H1 (cell line): ENCODE measurements around the gene DNAJC6. TPM values are rescaled to one million over a fixed set of nuclear protein-coding genes. Genes with fewer than 3 reads are reported as not detected.

ENCODE experiments used
- CTCF ChIA-PET: fragments of 300-600 bp; sonication (Branson Sonifier 250); formaldehyde crosslinking; loops from one replicate; lab custom pipeline; 2021; ENCODE audit not compliant: partially characterized antibody; lab: Charles Lee
- POLR2A ChIA-PET: fragments of 300-600 bp; sonication (Branson Sonifier 250); formaldehyde crosslinking; loops from one replicate; lab custom pipeline; 2021; ENCODE audit warnings: inconsistent platforms; ENCODE audit not compliant: partially characterized antibody; lab: Charles Lee
- DNase-seq, 2 experiments: peaks; one replicate each; pipeline versions ENCODE4 v3.0.0 to v3.0.0-alpha.2; 2010 to 2022; ENCODE audit warnings: low spot score in 2 of 2, low read depth in 1 of 2, mixed read lengths in 1 of 2
- FAIRE-seq: peaks from 2 replicates; lab custom pipeline; 2011; peaks lifted over from hg19 to GRCh38; lab: Jason Lieb, UNC
- H2AFZ ChIP-seq: 2 replicates; pipeline ENCODE4 v1.8.1; 2012; ENCODE audit warnings: low read length, inconsistent platforms
- H2AK5ac ChIP-seq: 2 replicates; pipeline ENCODE4 v1.6.1; 2013; ENCODE audit warnings: low read depth, low read length
- H2BK120ac ChIP-seq: replicated peaks from 2 replicates; pipeline ENCODE3; 2013; ENCODE audit warnings: low read depth, low read length, inconsistent platforms
- H2BK12ac ChIP-seq: 2 replicates; pipeline ENCODE4 v1.6.1; 2013; ENCODE audit warnings: low read depth, low read length
- H2BK15ac ChIP-seq: 2 replicates; pipeline ENCODE4 v1.6.1; 2013; ENCODE audit warnings: low read length
- H2BK20ac ChIP-seq: 2 replicates; pipeline ENCODE4 v1.6.1; 2013; ENCODE audit warnings: low read length
- H2BK5ac ChIP-seq: 2 replicates; pipeline ENCODE4 v1.6.1; 2013; ENCODE audit warnings: low read depth, low read length
- H3K14ac ChIP-seq: 2 replicates; pipeline ENCODE4 v1.6.1; 2013; ENCODE audit warnings: inconsistent platforms; ENCODE audit not compliant: insufficient read length
- H3K18ac ChIP-seq: 2 replicates; pipeline ENCODE4 v1.6.1; 2013; ENCODE audit warnings: low read length; ENCODE audit errors: extremely low read depth
- H3K23ac ChIP-seq: 2 replicates; pipeline ENCODE4 v1.6.1; 2013; ENCODE audit warnings: inconsistent platforms; ENCODE audit not compliant: insufficient read length
- H3K23me2 ChIP-seq: 2 replicates; pipeline ENCODE4 v1.6.1; 2013; ENCODE audit warnings: low read depth, low read length
- H3K27ac ChIP-seq: 2 replicates; pipeline ENCODE4 v1.6.1; 2011; ENCODE audit warnings: low read depth, low read length, inconsistent platforms
- H3K27me3 ChIP-seq, 4 experiments: replicated peaks in 1 of 4; 1 replicate in 1 of 4; 2 replicates in 3 of 4; pipeline versions ENCODE4 v1.6.1 to v1.8.1; 2011 to 2013; ENCODE audit warnings: low read length in 3 of 4, mild to moderate bottlenecking in 3 of 4, inconsistent platforms in 2 of 4, mixed read lengths in 2 of 4, moderate library complexity in 1 of 4; ENCODE audit not compliant: control insufficient read depth in 3 of 4, insufficient read depth in 3 of 4; ENCODE audit errors: extremely low read depth in 1 of 4
- H3K36me3 ChIP-seq, 4 experiments: 2 replicates each; pipeline versions ENCODE4 v1.6.1 to v1.8.1; 2011 to 2013; ENCODE audit warnings: mild to moderate bottlenecking in 4 of 4, low read length in 3 of 4, moderate library complexity in 2 of 4, control low read depth in 1 of 4, inconsistent platforms in 1 of 4; ENCODE audit not compliant: insufficient read depth in 4 of 4, control insufficient read depth in 2 of 4
- H3K4ac ChIP-seq: replicated peaks from 2 replicates; pipeline ENCODE3; 2013; ENCODE audit warnings: low read length, low read depth, mixed read lengths, inconsistent platforms; ENCODE audit not compliant: insufficient read length
- H3K4me1 ChIP-seq, 4 experiments: replicated peaks in 1 of 4; 1 replicate in 1 of 4; 2 replicates in 3 of 4; pipeline versions ENCODE4 v1.6.1 to v1.8.1; 2011 to 2013; ENCODE audit warnings: low read length in 3 of 4, inconsistent platforms in 2 of 4, mixed read lengths in 1 of 4; ENCODE audit not compliant: insufficient read depth in 4 of 4, control insufficient read depth in 3 of 4
- H3K4me2 ChIP-seq, 2 experiments: 2 replicates each; pipeline versions ENCODE4 v1.6.1 to v1.8.1; 2011 to 2013; ENCODE audit warnings: low read depth in 2 of 2, low read length in 2 of 2, control low read depth in 1 of 2, inconsistent platforms in 1 of 2, mild to moderate bottlenecking in 1 of 2; ENCODE audit not compliant: insufficient read depth in 1 of 2
- H3K4me3 ChIP-seq, 4 experiments: fragments of 200-600, 300-600 bp in 1 of 4; sonication (generic), shearing (Covaris generic), sonication (Bioruptor Twin) in 1 of 4; 2 replicates each; pipeline versions ENCODE4 v1.5.1 to v1.8.1; 2011 to 2016; ENCODE audit warnings: low read length in 4 of 4, low read depth in 3 of 4, control low read depth in 2 of 4, inconsistent platforms in 2 of 4, mild to moderate bottlenecking in 2 of 4, mixed read lengths in 1 of 4, moderate library complexity in 1 of 4; ENCODE audit not compliant: insufficient read depth in 2 of 4; ENCODE audit errors: extremely low read depth in 1 of 4
- H3K56ac ChIP-seq: replicated peaks from 2 replicates; pipeline ENCODE3; 2013; ENCODE audit warnings: low read depth, mild to moderate bottlenecking, mixed read lengths, low read length, inconsistent platforms; ENCODE audit not compliant: insufficient read length
- H3K79me1 ChIP-seq: 2 replicates; pipeline ENCODE4 v1.6.1; 2013; ENCODE audit warnings: low read depth, low read length, control low read depth
- H3K79me2 ChIP-seq, 2 experiments: 2 replicates each; pipeline versions ENCODE4 v1.6.1 to v1.8.1; 2012 to 2013; ENCODE audit warnings: low read length in 2 of 2, mild to moderate bottlenecking in 2 of 2, inconsistent platforms in 1 of 2; ENCODE audit not compliant: insufficient read depth in 2 of 2, control insufficient read depth in 1 of 2
- H3K9ac ChIP-seq, 4 experiments: replicated peaks in 1 of 4; 1 replicate in 1 of 4; 2 replicates in 3 of 4; pipeline versions ENCODE4 v1.6.1 to v1.8.1; 2011 to 2013; ENCODE audit warnings: low read depth in 3 of 4, low read length in 3 of 4, control low read depth in 2 of 4, mild to moderate bottlenecking in 2 of 4, moderate library complexity in 2 of 4, inconsistent platforms in 1 of 4; ENCODE audit errors: extremely low read depth in 1 of 4
- H3K9me3 ChIP-seq, 2 experiments: 2 replicates each; pipeline versions ENCODE4 v1.6.1 to v1.8.1; 2012 to 2013; ENCODE audit warnings: mild to moderate bottlenecking in 2 of 2, moderate library complexity in 2 of 2, control low read depth in 1 of 2, inconsistent platforms in 1 of 2, low read depth in 1 of 2, low read length in 1 of 2, mixed read lengths in 1 of 2; ENCODE audit not compliant: insufficient read depth in 2 of 2
- H4K20me1 ChIP-seq, 2 experiments: replicated peaks in 1 of 2; 2 replicates each; pipeline versions ENCODE3 to v1.8.1; 2011 to 2013; ENCODE audit warnings: inconsistent platforms in 2 of 2, low read length in 2 of 2, mild to moderate bottlenecking in 1 of 2; ENCODE audit not compliant: insufficient read depth in 2 of 2, control insufficient read depth in 1 of 2
- H4K5ac ChIP-seq: 2 replicates; pipeline ENCODE4 v1.6.1; 2013; ENCODE audit warnings: low read length, low read depth, mixed read lengths, inconsistent platforms; ENCODE audit not compliant: insufficient read length
- H4K8ac ChIP-seq: 2 replicates; pipeline ENCODE4 v1.8.0; 2013; ENCODE audit warnings: mild to moderate bottlenecking, moderate library complexity, low read length, inconsistent platforms; ENCODE audit not compliant: insufficient read depth; ENCODE audit errors: extremely low read depth
- H4K91ac ChIP-seq: replicated peaks from 2 replicates; pipeline ENCODE3; 2013; ENCODE audit warnings: low read length, mixed read lengths, inconsistent platforms; ENCODE audit not compliant: insufficient read length
- CREB1 ChIP-seq: IDR thresholded peaks from 2 replicates; pipeline ENCODE4 v1.6.1; 2012; ENCODE audit warnings: inconsistent platforms
- RNF2 ChIP-seq: fragments of 200-900, 300-1000 bp; sonication (generic); IDR thresholded peaks from 2 replicates; pipeline ENCODE4 v1.7.1; 2016; ENCODE audit warnings: borderline replicate concordance, low read depth, mild to moderate bottlenecking, antibody characterized with exemption, low read length; ENCODE audit not compliant: poor library complexity, severe bottlenecking; ENCODE audit errors: missing control alignments
- SP1 ChIP-seq: IDR thresholded peaks from 2 replicates; pipeline ENCODE4 v1.6.1; 2011; ENCODE audit warnings: low read depth, low read length
- TAF7 ChIP-seq: optimal IDR thresholded peaks from 2 replicates; pipeline ENCODE3; 2011; ENCODE audit warnings: low read depth, mild to moderate bottlenecking, inconsistent platforms, low read length, moderate library complexity, borderline replicate concordance
- WGBS, 2 experiments: shearing (Covaris generic) in 1 of 2; methylation state at CpG; one replicate each; pipeline versions ENCODE4 v1.1.6 to v1.1.7; 2013 to 2015; ENCODE audit warnings: low lambda C conversion rate in 2 of 2, mixed read lengths in 2 of 2, inconsistent platforms in 1 of 2, low coverage in 1 of 2, missing lambda C conversion rate in 1 of 2; ENCODE audit not compliant: insufficient replicate concordance in 2 of 2, insufficient coverage in 1 of 2, insufficient read length in 1 of 2; ENCODE audit errors: extremely low coverage in 1 of 2, missing lambda C conversion rate in 1 of 2; 5-methylcytosine and 5-hydroxymethylcytosine counted together
- polyA plus RNA-seq, 7 experiments: library from polyadenylated mRNA; depleted of rRNA in 3 of 7; stranded (reverse) in 5 of 7; unstranded in 2 of 7; fragments of >200 nt in 5 of 7; fragments of 200-250 nt in 2 of 7; gene quantifications; 1 replicate in 5 of 7; 2 replicates in 1 of 7; 4 replicates in 1 of 7; pipeline versions ENCODE4 v1.2.1 to v1.2.3, GENCODE V29; 2011 to 2013; ENCODE audit warnings: missing spikeins in 2 of 7, mixed read lengths in 2 of 7
- total RNA-seq: library from RNA; stranded (reverse); fragmentation: NEBNext Ultra II Directional; extraction: Animal tissue kit (Norgen Biotek cat#: 25700); gene quantifications from 2 replicates; pipeline ENCODE4 v1.2.1, GENCODE V29; 2021

DNAJC6 gene
- total and polyA plus RNA-seq, 2 of the 8 experiments (the other 6 are each of a cell fraction or from before 2014, with no cell fraction given) = 1.6 to 3.0 TPM

- Histone ChIP-seq H4K91ac (no peak overlapping the region), H3K79me1 (no peaks in the 10 kb centered on the region), H3K79me2 (no peaks in the 10 kb centered on the region), H3K36me3 (no peaks in the 10 kb centered on the region), H3K56ac (no peak overlapping the region), H3K4ac (no peak overlapping the region), H2BK20ac (no peak overlapping the region), H3K27me3 (no peaks in the 10 kb centered on the region), H3K23ac (no peak overlapping the region), H3K14ac (no peak overlapping the region), H2BK5ac (no peak overlapping the region), H3K4me1 (peaks cover 0 to 6% (median 0%) of the 10 kb centered on the region in 4 experiments; a peak in 1 of 7 replicates), H3K4me3 (no peak overlapping the region), H2AK5ac (no peak overlapping the region), H3K9me3 (no peaks in the 10 kb centered on the region), H3K18ac (no peak overlapping the region), H2BK12ac (no peak overlapping the region), H2BK15ac (no peak overlapping the region), H3K23me2 (no peaks in the 10 kb centered on the region; the same call in 1 of the 2 replicates), H4K20me1 (no peaks in the 10 kb centered on the region), H3K9ac (no peak overlapping the region), H4K8ac (no peak overlapping the region), H3K27ac (no peak overlapping the region), H2BK120ac (no peak overlapping the region), H4K5ac (no peak overlapping the region), H2AFZ (no peak overlapping the region), H3K4me2 (no peak overlapping the region)
- DNase-seq (no peak), FAIRE-seq (no peak)
- 91% methylated on average over 3 of the region's 3 CpGs; no CpG with 5 or more reads in 1 of the 2 experiments for WGBS, 2 experiments
- TF ChIP-seq TAF7 = no peak
- TF ChIP-seq CREB1 = no peak
- TF ChIP-seq RNF2 = no peak
- no peak for TF ChIP-seq SP1
- POLR2A ChIA-PET = no interaction called here
- CTCF ChIA-PET = no interaction called here
These were observed 33.9 kb downstream of the DNAJC6 start for GRCh38 chr1:65343286-65343685.
